HG03064 (cell line): Measurements from ENCODE around the gene KCTD20.
"Not testable (repeated sequence)": the region's sequence is repeated elsewhere in the genome, so short reads cannot be mapped to it uniquely, and the experiment has no call there.

Experiments
- ATAC-seq: cut with Tn5 transposase; IDR thresholded peaks from one replicate; pipeline ENCODE4 v1.9.1; 2021; ENCODE audit warnings: low read depth; ENCODE audit not compliant: unreplicated experiment

The KCTD20 gene

DNA sequence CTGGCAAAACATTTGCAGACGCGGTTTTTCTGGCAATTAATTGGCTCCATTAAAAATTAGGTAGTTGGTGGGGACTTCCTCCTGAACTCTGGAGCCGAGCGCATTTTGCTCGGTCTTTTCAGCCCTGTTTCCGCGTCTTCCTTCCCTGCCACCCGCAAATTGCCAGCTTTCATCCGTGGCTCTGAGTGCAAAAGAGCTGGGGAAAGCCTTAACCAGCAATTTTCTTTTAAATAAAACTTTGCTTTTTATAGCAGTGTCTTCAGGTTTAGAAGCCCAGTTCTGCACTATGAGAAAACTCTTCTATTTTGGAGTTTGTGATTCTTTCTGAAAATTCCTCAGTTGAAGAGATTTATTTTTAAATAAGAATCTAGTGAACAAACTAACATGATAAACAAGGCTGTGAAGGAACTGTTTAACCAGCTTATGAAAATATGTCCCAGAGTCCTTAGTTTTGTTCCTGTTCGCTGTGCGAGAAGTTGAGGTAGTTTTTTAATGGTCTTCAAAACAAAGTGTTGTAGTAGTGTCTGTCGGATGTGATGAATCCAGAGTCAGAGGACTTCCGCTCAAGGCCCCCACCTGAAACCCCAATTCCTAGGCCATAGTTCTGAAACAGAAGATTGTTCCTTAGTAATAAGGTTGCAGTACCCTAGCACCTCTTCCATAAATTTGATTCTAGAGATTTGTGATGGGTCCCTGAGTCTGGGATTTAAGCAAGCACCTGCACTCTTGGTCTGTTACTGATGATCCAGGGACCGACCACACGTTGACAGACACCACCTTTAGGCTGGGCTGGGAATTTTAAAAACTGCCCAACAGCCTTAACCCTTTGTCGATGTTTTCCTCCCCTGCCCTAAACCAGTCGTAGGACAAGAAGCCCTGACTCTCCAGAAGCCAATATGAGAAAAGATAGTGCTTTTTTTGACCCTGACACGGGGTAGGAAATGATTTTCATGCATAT lies 950 bp downstream of the KCTD20 start:
- ATAC-seq: no peak

DNA sequence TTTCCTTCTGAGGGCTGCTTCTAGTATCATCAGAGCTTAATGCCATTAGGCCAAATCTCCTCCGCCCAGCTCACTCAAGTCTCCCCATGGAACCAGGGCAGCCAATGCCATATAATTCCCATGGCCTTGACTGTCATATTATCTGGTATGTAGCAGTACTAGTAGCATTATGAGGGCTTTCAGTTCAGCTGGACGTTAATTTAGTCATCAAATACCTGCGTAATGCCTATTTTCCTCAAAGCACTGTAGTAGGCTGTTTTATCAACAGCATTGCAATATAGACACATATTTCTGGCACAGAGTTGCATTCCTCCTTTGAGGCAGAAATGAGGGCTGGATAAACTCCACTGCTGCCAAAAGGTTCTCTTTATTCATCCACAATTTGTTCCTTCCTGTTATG lies 1.7 kb downstream of the KCTD20 start:
- no peak for ATAC-seq

DNA sequence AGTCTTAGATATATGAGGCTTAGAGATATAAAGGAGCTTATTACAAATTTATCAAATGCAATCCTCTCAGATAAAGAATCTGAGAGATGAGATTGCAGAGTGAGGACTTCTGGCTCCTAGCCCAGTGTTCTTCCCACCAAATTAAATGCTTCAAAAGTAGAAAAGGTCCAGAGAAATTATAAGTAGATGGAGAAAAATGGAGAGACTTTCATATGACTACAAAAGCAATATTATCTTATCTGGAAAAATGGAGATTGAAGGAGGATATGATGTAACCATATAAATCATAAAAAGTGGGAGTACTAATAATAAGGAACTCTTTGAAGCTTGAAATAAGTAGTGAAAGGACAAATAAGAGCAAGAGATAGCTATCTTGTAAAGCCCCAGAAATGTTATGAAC lies 2.8 kb downstream of the KCTD20 start:
- ATAC-seq: no peak

DNA sequence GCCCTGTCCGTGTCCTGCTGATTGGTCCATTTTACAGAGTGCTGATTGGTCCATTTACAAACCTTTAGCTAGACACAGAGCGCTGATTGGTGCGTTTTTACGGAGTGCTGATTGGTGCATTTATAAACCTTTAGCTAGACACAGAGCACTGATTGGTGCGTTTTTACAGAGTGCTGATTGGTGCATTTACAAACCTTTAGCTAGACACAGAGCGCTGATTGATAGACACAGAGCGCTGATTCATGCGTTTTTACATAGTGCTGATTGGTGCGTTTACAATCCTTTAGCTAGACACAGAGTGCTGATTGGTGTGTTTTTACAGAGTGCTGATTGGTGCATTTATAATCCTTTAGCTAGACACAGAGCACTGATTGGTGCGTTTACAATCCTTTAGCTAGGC lies 6.4 kb downstream of the KCTD20 start:
- ATAC-seq: not testable (repeated sequence)

DNA sequence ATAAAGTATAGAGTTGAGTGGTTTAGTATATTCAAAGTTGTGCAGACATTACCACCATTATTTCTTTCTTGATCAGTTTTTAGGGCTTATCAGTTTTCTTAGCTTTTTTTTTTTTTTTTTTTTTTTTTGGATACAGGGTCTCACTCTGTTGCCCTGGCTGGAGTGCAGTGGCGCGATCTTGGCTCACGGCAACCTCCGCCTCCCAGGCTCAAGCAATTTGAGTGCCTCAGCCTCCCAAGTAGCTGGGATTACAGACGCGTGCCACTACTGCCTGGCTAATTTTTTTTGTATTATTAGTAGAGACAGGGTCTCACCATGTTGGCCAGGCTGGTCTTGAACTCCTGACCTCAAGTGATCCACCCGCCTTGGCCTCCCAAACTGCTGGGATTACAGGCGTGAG lies 10.1 kb downstream of the KCTD20 start:
- ATAC-seq: not testable (repeated sequence)

DNA sequence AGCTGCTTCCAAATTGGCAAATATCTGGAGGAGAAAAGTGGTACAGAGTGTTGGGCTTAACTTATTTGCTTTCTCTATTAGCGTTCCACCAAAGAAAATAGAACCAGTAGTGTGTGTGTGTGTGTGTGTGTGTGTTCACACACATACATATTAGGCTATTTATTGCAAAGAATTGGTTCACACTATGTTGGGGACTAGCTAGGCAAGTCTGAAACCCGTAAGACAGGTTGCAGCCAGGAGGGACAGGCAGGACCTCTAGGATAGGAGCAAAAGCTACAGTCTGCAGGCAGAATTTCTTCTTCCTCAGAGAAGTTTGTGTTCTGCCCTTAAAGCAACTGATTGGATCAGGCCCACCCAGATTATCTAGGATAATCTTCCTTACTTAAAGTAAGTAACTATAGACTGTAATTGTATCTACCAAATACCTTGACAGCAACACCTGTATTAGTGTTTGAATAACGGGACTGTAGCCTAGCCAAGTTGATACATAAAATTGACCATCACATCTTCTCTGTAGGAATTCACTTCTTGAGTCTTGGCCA lies 12.8 kb downstream of the KCTD20 start:
- ATAC-seq: no peak

DNA sequence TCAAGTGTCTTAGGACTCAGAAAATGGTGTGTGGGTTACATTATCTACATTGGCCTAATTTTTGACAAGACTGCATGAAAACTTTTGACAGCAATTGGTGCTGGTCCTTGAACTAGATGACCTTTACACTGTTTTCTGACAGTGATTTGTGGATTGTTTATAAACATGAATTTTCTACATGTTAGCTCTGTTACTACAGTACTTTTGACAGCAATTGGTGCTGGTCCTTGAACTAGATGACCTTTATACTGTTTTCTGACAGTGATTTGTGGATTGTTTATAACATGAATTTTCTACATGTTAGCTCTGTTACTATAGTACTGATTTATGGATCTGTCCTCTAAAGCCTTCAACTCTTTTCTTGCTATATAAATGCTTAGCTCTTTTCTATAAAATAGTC lies 16.7 kb downstream of the KCTD20 start:
- no peak for ATAC-seq

DNA sequence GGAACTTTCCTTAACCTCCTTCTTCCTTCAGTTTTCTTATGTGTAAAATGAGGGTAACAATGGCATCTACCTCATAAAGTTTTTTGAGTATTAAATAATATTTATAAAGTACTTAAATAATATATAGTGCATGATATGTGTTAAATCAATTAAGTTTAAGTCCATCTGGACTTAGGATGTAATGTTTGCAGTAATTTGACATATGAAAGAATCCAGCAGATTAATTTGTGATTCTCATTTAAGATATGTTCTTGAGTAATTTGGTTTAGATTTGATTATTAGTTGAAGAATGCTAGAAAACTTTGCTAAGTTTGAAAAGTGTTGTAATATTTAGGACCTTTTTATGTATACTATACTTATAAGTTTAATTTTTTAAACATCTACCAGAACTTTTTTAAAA lies 18.1 kb downstream of the KCTD20 start:
- no peak for ATAC-seq

DNA sequence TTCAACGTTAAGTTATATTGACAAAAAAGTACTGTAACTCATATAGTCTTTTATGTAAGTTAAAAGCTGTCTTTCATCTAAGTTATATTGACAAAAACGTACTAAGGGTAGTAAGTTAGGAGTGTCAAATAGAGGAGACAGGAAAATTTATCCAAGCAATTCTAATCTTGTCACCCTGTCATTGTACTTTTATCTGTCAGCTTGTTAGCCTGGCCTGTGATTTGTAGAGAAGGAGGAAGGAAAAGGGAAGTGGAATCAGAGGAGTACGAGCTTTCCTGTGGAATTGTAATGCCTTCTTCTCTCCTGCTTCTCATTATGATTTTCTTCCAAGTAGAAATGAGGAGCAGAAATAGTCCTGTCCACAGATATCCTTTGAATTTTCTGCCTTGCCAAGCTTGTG lies 18.8 kb downstream of the KCTD20 start:
- ATAC-seq: no peak

DNA sequence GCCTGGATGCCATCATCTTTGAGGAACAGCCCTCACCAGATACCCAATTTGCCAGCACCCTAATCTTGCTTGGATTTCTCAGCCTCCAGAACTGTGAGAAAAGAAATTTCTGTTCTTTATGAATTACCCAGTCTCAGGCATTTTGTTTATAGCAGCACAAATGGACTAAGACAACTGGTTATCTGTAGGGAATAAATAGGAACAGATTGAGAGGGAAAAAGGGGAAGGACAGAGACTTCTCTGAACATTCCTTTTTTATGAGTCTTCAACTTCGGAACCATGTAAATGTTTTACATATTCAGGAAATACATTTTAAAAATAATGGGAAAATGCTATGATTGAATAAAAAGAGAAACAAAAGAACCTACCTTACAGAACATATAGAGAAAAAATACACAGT lies 20.9 kb downstream of the KCTD20 start:
- no peak for ATAC-seq

DNA sequence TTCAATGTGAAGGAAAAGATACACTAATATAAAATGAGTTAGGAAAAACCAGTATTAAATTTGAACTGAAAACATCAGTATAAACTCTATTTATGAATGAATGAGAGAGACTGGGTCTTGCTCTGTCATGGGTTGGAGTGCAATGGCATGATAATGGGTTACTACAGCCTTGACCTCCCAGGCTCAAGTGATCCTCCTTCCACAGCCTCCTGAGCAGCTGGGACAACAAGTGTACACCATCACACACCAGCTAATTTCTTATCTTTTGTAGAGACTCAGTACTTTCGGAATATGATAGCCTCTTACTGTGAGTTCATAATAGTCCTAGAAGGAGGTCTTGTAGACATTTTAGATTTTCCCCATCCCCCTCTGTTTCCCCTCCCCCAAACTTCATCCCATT lies 21.4 kb downstream of the KCTD20 start:
- ATAC-seq: no peak

DNA sequence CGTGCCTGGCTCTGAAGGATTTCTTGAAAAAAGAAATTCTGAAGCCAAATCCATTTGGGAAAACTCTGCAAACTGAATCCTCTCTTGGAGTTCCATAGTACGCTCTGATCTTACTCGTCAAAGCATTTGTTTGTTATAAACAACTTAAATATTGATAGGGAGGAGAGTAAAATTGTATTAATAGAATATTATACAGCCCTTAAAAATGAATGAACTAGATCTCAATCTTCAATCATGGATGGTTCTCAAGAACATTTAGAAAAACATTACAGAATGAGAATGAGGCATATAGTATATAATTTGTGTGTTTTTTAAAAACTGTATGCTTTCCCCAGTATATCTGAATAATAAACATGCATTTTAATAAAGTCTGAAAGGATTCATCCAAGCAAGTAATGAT lies 24.8 kb downstream of the KCTD20 start:
- no peak for ATAC-seq

DNA sequence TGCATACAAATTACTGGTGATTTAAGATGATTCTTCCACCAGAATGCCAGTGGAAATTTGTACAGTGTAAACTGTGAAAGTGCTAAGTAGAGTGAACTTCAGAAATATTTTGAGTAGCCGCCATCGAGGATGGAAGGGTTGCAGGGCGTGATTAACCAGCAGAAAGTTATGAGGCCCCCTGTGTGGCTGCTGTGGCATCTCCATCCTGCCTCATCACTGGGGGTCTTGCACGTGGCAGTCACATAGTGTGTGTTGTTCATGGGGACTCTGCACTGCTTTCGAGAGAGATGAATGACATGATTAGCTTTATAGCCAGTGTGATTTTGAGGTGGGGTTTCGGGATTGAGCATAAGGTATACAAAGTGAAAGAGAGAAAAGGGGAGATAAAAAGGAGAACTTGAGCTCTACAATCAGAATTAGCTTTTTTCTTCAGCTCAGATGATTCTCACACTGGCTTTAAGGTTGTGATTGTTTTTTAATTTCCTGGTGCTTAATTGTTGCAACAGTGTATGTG lies 26.4 kb downstream of the KCTD20 start:
- ATAC-seq: no peak

DNA sequence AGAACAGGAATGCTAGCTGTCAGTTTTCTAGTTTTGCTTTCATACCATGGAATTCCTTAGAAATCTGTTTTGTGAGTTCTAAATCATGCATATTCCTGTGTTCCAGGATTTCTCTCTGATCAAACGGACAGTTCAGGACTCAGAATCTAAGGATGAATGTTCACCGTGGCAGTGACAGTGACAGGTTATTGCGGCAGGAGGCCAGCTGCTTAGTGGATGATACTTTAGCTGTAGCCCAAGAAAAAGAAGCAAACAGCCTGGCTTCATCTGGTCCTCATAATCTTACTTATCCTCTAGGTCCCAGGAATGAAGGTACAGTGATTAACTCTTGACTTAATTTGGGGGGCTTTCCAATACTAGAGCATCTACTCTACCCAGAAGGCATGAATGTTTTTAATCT lies 27.1 kb downstream of the KCTD20 start:
- no peak for ATAC-seq

DNA sequence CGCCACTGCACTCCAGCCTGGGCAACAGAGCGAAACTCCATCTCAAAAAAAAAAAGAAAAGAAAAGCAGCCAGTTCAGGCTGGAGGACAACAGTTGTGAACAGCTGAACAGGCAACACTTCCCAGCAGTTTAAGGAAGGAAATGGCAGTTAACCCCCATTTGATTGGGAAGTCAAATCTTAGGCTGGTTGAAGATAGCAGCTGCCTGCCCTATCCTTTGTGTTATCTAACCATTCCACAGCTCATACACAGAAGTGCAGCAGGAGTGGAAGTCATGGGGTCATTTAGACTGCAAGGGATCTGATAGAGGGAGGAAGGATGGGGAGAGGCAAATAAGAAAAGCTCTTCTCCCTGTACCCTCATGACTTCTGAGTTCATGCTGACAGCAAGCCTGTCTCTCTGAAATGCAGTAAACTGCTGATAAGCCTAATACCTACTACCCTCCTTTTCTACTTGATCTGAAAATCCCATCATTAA lies 35.3 kb downstream of the KCTD20 start:
- ATAC-seq: no peak

DNA sequence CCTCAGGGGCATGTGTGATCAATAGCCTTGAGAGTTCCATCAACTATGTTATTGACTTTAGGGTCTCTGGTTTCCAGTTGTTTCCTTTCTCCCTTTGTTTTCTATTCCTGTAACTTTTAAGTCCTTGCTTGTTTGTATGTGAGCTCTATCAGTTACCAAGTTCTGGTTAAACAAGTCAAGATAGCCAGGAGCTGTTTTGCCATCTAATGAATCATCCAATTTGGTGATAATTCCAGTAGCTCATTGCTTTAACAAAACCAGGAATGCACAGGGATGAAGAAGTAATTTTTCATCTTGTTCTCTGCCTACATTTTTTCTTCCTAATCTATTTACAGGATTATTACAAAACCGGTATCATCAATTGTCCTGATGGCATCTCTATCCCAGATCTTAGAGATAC lies 36.5 kb downstream of the KCTD20 start:
- ATAC-seq: no peak

DNA sequence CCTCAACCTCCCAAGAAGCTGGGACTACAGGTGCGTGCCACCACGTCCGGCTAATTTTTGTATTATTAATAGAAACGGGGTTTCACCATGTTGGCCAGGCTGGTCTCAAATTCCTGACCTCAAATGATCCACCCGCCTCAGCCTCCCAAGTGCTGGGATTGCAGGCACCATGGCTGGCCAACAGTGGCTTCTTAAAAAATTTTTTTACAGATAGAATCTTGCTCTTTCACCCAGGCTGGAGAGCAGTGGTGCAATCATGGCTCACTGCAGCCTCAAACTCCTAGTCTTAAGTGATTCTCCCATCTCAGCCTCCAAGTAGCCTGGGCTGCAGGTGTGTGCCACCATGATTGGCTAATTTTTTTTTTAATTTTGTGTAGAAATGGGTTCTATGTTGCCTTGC lies 40.5 kb downstream of the KCTD20 start:
- ATAC-seq: not testable (repeated sequence)

DNA sequence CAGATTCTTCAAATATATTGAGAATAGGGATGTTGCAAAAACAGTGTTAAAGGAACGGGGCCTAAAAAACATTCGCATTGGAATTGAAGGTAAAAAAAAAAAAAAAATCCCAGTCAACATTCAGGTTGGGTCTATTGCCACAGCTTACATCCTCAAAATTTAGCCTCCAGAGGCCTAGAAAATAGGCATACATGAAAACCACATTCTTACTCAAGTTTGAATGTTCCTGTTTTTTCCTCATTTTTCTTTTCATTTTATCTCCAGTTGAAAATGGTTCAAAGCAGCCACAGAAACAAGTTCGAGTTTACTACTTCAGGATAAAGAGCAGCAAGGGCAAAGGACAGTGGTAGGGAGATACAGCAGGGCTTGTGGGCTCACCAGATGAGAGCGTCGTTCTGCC lies 41.9 kb downstream of the KCTD20 start:
- no peak for ATAC-seq

DNA sequence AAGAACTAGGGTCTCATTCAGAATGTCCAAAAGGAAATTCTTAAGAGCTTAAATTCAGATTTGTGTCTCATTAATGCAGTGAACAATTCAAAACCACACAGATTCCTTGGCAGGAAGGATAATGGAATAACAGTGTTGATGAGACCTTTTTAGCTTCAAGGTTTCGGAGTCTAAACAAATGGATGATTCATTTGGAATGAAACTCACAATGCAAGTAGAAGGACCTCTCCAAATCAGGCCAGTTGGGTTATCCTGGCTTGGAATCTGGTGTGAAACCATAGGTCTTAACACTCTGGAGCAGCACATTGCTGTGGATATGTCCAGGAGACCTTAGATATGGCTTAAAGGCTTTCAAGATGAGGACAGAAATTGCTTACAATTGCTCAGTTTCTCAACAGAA lies 44.9 kb downstream of the KCTD20 start:
- ATAC-seq: no peak

DNA sequence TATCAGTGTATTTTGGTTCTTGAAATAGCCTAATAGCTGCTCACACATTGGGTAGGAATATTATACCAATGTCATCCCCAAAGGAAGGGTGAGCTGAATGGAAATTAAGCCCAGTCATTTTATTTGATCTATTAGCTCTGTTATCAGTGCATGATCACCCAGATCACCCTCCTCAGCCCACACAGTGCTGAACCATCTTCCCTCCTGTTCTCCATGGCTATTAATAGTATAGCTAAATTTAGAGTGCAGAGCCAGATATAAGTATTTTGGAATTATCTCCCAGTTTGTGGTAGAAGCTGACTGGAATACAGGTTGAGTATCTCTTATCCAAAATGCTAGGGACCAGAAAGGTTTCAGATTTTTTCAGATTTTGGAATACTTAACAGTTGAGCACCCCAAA lies 45.4 kb downstream of the KCTD20 start:
- no peak for ATAC-seq

DNA sequence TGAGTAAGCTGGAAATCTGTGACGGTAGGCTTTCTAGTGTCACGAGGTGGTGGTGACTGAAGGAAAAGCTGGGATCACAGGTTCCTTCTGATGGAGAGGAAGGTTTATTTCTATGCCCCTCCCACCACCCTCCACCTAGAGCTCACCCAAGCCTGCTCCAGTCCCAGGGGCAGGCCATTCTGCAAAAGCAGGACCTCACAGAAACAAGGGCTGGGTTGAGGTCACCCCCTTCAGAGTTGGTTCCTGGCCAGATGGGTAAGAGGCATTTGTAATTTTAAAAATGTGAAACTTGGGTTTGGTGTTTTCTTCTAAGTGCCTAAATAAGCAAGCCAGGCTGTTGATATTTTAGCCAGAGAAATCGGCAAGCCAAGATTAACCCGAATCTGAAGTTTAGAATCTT lies 46.6 kb downstream of the KCTD20 start:
- ATAC-seq: no peak

DNA sequence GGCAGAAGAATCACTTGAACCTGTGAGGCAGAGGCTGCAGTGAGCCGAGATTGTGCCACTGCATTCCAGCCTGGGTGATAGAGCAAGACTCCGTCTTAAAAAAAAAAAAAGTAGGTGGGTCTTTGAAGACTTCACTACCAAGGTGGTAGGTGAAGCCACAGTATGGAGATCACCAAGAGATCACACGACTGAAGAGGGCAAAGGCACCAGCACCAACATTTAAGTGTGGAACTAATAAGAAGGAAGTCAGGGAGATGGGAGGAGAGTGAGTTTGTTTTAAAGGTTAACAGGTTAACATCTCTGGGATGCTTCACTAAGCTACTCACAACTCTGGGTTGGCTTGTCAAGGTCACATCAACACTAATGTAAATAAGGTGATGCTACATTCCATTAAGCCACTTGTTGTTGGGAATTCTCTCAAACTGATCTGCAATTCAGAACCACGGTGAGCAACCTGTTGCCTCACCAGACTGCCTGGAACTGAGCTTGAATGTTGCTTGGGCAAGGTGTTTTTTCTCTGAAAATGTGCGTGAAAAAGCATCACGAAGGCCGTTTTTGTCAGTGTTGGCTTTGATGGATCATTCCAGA lies 48.7 kb downstream of the KCTD20 start:
- no peak for ATAC-seq
